HG03432 (cell line): ENCODE measurements around the gene GRID1.
A peak's percentile ranks its signal among the peaks of the same experiment; 100 is the strongest.

Source experiments
- ATAC-seq: cut with Tn5 transposase; IDR thresholded peaks from one replicate; pipeline ENCODE4 v1.9.1; 2021; ENCODE audit warnings: mild to moderate bottlenecking, moderate library complexity; ENCODE audit not compliant: unreplicated experiment

Gene GRID1

DNA sequence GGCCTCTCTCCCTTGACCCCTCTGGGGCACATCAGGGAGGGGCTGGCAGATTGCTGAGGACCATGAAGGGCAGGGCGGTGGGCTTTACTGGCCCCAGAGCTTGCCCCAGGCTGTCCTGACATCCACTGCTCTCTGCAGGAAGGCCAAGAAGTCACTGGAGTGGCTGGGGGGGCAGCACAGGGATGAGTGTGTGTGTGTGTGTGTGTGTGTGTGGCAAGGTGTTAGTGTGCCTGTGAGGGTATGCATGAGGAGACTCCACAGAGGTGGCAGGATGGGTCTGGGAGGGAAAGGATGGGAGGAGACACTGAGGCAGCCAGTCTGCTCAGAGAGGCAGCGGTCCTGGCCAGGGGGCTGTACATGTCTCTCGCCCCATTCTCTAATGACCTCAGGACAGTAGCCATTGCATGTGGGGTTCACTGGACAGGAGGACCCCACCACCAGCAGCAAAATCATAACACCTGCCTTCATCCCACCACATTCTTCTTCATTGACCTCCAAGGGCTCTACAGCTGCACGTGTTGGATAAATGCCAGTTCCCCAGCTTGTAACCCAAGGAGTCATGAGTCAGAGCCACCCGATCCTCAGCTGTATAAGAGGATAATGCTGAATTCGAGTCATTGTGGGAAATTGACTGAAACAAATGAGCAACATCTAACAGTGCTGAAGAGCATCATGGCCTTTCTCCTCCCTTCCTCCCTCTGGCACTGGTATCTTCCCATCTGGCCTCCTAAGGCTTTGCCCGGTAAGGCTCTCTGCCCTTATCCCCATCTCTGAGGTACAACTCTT, 720.5 kb downstream of the GRID1 start:
- ATAC-seq: no peak

DNA sequence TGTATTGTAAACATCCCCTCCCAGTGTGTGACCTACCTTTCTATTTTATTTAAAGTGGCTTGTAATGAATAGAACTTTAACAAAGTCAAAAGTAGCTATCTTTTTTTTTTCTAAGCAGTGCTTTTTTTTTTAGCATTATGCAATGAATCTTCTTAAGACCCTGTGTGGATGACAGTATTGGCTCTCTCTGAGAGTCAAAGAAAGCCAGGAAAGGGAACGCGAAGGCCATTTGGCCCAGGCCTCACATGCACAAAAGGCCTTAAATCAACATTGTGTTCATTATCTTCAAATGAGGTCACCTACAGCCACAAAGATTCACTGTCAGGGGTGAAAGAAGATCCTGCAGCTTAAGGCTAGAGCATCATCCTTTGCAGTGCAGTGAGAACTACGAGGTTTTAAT, 721.5 kb downstream of the GRID1 start:
- no peak for ATAC-seq

DNA sequence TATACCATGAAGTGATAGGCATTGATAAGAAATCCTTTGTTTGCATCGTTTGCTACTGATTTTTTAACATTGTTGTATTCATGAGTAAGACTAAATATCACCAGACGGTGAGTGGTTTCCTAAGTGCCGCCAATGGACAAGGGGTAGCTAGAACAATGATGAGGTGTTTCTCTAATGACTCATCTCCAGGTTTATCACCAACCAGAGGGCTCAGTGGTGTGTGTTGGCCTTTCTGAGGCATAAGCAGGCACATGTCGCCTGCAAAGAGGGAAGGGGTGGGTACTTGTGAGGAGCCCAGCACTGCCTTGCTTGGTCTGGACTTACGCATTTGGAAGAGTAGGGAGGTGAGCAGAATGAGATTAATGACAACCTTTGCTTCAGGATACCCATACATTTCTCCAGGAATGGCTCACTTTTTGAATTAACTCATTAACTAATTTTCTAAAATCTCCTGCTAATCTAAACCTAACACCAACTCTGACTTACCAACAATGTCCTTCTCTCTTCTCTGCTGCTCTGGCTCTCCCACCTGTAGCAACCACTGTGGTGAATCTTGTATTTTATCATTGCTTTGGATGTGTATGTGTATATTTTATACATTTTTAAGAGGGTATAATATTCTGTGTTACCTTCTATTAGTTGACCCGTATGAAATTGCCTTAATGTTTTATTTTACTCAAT, 722.6 kb downstream of the GRID1 start:
- ATAC-seq: no peak

DNA sequence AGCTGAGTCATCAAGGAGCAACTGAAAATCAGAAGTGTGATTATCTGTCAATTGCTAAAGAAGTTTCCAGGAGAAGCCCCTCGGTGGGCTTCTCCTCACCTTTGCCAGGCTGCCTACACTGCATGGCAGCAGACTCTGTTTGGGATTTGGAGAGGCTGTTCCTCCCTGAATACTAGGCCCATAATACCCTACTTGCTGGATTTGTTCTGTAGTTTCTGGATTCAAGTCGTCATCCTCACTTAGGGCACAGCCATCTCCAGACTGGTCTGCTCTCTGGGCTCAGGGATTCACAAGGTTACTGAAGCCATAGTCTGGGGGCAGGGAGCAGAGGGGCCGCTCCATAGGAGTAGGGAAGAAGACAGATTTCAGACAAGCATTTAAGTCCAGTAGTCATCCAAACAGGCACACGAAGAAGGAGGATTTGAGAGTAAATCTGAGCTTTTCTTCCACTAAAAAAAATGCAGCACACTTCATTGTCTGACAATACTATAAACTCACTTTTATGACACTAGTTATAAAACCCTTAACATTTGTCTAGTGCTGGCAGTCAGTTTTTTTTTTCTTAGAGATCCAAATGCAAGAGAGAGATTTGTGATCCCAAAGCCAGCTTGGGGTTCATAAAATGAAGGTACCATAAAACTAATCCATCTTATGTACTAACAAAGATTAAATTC, 723.3 kb downstream of the GRID1 start:
- no peak for ATAC-seq

DNA sequence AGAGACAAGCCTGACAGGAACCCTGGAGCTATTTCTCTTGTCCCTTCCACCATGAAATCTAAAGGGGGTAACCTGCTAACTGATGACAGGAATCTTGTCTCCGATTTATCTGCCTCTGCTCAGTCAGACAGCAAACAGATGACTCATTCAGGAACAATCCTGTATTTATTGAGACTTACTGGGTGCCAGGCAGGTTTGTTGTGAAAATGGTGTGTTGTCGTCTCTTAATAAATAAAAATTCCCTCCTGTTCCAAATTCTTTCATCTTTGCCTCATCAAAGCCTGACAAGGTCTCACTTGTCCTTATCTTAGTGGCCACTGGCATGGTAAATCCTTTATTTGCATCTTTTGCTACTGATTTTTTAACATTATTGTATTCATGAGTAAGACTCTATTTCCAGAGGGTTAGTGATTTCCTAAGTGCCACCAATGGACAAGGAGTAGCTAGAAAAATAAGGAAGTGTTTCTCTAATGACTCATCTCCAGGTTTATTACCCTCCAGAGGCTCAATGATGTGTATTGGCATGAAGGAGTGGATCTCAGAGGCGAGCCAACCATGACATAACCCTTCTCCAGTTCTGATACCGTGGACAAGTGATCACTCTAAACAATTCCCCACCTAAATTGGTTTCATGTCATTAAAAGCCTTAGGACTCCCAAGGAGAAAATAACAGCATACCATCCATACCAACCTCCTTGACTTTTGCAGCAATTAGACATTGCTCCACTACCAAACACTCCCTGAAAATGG, 724.0 kb downstream of the GRID1 start:
- ATAC-seq: no peak

DNA sequence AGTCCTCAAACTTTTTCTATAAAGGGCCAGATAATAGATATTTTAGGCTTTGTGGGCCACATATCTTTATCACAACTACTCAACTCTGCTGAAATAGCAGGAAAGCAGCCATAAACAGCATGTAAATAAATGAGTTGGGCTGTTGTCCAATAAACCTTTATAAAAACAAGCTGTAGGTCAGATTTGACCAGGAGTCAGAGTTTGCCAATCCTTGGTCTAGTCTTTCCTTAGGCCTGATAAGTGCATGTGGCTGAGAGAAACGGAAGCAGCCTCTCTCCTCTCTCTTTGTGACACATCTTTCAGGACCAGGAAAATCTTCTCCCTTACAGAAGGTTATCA, 724.5 kb downstream of the GRID1 start:
- ATAC-seq: no peak

DNA sequence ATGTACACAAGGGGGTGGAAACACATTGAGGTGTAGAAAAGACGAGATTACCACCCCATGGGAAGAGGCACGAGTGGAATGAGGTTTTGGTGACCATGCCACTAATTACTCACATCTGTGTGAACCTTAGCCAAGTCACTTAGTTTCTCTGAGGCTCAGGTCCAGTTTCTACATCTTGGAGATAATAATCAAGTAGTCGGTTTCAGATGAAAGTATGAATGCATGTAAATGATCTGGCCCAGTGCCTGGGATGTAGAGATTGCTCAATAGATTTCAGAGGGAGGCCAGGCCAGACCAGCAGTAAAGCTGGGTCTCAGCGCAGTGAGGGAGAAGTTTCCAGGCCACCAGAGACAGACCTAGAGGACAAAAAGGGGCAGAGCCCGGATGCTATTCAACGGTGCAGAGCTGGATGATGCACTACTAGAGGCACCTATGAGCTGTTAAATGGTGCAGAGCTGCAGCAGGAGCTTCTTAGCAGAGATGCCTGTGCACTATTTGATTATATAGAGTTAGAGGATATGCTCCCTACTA, 725.1 kb downstream of the GRID1 start:
- peak; percentile 51 for ATAC-seq

DNA sequence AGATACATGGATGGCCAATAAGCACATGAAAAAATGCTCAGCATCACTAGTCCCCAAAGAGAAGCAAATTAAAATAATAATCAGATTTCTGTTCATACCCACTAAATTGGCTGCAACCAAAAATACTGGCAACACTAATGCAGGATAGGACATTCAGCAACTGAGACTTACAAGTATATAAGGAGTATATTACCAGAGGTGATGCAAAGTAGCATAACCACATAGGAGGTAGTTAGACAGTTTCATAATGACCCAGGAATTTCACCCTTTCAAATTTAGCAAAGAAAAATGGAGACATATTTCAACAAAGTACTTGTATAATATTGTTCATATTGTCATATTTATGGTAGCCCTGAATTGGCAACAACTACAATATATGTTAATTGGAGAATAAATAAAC, 727.8 kb downstream of the GRID1 start:
- peak; percentile 52 for ATAC-seq

DNA sequence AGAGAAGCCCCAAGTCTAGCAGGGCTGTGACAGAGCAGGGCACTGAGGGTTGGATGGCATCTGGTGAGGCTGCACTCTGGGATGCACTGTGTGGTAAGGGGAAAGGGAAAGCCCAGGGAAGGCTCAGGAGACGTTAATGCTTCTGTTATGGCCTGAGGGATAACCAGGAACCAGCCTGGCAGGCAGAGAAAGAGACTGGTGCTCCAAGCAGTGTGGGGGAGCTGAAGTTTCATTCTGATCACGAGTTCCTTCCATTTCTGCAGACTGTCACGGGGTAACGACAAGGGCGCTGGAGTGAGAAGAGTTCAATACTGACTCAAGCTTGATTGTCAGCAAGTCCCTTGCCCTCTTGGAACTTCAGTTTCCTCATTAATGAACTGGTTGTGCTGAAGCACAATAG, 730.9 kb downstream of the GRID1 start:
- ATAC-seq: no peak

DNA sequence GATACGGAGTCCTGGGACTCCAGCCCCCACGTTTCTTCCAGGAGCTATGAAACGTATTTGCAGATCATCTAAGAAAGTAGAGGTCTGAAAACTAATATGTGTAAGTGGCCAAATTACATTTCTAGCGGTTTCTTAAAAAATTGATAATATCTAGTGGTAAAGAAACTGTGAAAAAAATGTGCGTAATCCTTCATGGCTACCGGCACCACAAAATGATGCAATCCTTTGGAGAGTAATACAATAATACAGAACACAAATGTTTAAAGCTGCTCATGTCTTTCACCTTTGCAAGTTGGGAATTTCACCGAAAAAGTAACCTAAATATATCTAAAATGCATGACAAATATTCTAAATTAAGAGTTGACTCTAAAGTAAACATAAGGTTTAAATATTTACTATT, 742.1 kb downstream of the GRID1 start:
- ATAC-seq: no peak

DNA sequence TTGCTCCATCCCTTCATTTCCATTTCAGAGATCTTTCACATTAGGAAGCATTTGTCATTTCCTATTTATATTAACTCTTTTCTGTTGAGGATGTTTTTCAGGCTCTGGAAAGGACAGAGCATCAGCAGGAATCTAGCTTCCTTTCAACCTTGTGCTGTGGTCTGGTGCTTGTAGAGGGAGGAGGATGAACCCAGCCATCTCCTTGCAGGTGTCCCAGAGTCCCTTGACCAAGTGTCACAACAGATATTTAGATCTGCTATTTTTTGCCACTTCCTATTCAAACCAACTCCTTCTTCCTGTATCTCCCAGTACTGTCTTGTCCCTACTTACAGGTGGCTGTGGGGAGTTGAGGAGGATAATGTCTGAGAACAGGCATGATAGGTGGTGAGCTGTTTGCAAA, 742.8 kb downstream of the GRID1 start:
- no peak for ATAC-seq

DNA sequence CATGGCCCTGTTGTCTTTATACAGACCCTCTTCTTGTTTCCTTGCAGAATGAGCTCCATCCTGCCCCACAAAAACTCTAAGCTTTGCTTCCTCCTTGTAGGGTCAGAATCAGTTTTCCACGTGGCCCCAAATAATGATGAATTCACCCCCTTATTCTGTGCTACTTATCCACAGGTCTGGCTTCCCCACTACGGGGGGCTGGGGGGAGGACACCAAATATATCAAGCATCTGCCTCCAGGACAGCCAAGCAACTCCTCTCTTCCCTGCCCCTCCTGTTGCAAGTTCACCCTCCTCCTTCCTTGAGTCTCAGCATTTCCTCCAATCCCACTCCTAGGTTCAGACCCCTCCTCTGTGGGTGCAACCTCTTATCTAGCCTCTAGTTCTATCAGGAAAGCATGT, 743.3 kb downstream of the GRID1 start:
- ATAC-seq: no peak

DNA sequence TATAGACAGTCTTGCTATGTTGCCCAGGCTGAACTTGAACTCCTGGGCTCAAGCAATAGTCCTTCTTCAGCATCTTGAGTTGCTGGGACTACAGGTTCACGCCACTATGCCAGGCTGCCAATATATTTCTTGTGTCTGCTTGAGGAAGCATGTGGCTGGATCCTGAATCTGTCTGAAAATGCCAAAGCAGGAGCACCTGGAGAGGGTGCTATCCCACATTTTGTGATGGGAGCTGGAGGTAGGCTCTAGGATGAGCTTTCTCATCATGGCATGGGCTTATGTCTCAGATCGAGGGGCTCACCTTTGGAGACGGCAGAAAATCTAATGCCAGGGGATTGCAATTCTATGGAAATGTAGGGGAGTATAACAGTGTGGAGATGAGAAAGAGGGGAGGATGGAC, 744.2 kb downstream of the GRID1 start:
- no peak for ATAC-seq

DNA sequence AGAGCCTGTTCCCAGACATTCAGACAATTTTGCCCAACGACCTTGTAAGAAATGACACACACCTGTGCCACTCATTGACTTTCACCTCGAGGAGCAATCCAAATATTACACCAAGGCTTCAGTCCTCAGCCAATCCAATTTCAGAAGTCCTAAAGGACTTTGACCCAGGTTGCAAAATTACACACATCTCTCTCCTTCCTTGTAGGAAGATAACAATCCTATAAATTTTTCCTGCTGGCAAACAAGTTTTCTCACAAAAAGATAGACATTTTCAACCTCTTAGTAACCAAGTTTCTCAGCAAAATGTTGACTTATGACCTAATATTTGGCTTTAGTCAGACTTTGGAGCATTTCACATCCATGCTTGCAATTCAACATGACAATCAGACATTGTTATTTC, 745.0 kb downstream of the GRID1 start:
- ATAC-seq: no peak

DNA sequence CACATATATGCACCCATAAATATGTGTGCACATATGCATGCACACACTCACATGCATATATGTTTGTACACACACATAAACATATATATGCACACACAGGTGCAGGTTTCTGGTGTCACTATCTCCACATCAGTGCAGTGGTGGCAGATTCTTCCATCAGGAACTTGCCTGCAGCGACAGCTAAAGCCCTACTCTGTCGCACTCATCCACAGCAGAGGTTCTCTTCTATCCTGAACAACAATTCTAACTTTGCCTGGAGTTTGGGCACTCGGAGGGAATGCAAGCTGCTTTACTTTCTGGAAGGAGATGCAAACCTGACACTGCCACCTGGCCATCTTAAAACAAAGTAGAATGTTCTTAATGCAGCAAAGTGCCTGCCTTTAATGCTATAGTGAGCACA, 745.8 kb downstream of the GRID1 start:
- ATAC-seq: no peak

DNA sequence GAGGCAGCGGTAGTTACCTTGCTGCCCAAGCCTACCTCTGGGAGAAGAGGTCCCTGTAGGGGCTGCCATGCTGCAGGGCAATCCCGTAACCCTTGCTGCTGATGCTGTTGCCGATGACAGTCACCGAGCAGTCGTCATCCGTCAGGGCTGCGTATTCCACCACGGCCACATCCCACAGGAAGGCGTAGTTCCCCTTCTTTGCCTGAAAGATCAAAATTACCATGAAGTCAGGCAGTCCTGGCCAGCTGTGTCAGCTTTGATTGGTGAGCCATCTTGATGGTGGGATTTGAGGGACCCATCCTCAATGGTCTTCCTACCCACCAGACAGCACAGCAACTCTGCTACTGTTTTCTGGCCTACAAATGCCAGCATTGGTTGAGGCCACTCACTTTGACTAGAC, 746.8 kb downstream of the GRID1 start:
- ATAC-seq: no peak

DNA sequence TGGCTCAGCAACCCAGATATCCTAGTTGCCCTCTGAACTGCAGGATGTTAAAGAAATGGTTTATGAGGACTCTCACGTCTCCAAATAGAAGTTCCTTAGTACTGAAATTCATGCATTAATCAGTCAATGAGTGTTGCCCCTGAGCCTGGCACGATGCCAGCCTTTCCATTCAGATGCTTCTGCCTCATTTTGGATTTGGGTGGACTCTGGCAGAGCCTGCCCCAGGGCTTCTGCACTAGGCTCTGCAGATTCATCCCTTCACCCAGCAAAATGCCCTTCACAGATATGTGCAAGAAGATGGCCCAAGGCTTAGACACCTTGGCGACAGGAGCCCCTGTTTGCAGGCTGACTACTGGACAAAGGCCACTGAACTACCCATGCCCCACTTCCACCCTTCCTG, 747.8 kb downstream of the GRID1 start:
- ATAC-seq: no peak

DNA sequence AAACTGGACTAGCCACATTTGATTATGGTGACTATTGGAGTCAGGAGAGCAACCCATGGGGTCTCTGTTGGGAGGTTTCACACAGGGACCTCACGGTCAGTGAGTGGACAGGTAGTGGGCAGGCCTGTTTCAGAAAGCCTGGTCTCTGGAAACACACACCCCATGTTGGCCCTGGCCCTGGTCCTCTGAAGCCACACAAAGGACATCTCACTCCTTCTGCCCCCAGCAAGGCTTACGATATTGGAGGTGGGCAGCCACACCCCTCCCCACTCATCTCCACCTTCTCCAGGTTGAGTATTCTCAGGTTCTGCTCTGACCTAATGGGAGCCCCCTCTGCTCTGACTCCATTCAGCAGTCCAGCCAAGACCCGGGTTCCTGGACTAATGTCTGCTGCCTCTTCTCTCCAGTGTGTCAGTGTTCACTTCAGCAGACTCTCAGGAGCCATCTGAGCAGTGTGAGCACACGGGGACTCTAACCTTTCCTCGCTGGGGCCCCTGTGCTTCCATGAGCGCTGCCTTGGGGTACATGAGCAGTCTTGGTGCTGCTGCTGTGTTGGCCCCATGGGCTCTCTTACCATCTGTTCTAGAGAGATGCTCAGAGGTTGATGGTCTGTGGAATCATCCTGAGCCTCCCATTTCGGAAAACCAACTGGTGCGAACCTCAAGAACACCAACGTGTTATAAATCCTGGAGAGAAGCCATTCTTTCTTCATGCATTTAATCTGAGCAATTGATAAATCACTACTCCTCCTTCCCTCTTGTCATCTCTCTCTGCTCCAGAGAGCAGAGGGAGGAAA, 748.6 kb downstream of the GRID1 start:
- ATAC-seq: no peak

DNA sequence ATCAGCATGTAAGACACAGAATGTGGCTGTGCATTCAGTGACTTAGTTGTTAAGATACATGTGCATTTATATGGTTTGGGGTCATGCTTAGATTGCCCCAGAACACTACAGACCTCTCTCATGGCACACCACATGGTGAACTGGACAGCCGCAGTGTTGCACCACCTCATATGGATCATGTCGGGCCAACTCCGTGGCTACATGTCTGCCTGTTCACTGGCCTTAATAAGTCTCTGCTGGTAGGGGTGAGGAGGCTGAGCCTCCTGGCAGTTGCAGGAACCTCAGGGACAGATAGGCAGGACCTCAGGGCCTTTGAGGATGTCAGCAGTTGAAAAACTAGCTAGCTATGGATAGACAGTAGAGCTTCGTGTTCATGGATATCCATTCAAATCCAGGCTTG, 751.0 kb downstream of the GRID1 start:
- ATAC-seq: no peak

DNA sequence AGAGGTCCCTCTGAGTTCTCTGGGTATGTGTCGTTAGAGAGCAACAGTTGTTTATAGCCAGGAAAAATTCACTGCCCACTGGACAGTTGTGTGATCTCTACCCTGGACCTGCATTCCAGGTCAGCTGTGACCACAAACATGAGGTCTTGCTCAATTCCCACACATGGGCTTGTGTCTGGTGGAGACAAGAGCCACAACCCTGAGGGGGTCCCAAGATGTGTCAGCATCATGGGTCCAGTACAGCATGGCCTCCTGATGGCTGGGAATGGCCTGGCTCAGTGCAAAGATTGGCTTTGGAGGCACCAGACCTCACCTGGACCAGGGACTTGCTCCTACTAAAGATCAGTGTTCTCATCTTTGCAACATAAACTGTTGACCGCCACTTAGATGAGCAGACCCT, 751.6 kb downstream of the GRID1 start:
- no peak for ATAC-seq

DNA sequence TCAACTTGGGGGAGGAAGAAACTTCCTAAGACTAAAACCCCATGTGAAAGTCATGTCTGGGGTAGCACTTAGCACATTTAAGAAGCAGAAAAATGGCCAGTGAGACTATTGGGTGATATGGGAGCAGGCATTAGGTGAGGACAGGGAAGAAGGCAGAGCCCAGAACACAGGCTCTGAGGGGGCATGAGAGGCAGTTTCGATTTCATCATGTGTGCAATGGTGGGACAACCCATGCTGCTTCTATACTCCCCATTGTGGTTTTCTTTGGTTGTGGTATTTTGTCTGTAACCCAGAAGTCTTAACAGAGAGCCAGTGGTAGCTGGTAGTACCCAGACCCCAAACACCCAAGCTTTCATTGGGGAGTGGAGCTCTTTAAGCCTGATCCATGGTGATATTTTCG, 752.0 kb downstream of the GRID1 start:
- no peak for ATAC-seq
